HK-2 (cell line): ENCODE results near the gene QKI.
"Not testable (repeated sequence)": the region's sequence is repeated elsewhere in the genome, so short reads cannot be mapped to it uniquely, and the experiment has no call there.

ENCODE experiments used
- DNase-seq: peaks from one replicate; pipeline ENCODE4 v3.0.0-alpha.2; 2018; ENCODE audit not compliant: unreplicated experiment

Gene QKI

DNA sequence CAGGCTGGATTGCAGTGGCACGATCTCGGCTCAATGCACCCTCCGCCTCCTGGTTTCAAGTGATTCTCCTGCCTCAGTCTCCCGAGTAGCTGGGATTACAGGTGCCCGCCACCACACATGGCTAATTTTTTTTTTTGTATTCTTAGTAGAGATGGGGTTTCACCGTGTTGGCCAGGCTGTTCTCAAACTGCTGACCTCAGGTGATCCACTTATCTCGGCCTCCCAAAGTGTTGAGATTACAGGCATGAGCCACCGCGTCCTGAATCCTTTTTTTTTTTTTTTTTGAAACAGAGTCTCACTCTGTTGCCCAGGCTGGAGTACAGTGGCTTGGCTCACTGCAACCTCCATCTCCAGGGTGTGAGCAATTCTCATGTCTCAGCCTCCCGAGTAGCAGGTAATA is 24.9 kb downstream of the QKI start:
- DNase-seq, result not testable (repeated sequence)

DNA sequence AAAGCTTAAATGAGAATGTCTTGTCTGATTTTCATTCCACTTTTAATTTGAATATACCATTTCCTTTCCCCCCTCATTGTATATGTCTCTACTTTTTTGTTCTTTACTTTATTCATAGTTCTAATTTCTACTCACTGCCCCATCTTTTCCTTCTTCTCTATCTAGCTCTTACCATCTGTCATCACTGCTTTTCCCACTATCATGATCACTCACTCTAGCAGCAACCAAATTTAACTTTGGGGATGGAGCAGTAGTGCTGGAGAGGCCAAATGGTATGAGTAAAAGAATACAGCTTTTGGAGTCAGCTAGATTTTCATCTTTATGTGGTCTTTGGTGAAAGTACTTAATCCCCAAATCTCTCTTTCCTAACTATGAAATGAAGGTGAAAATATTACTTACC is 25.5 kb downstream of the QKI start:
- no peak for DNase-seq

DNA sequence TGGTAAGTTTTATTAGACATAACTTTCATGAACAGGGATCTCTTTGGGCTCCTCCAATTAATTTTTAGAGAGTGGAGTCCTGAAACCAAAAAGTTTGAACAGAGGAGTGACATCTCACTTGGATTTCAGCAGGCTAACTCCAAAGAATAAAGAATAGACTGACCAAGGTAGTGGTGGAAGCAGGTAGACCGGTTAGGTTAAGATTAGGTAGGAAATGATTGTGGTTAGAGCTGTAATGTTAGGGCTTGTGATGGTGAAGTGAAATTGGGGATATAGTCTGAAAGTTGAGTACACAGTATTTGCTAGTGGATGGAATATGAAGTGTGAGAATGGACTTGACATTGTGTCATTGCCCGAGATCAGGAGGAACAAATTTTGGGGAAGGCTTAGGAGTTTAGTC is 27.8 kb downstream of the QKI start:
- DNase-seq, result no peak

DNA sequence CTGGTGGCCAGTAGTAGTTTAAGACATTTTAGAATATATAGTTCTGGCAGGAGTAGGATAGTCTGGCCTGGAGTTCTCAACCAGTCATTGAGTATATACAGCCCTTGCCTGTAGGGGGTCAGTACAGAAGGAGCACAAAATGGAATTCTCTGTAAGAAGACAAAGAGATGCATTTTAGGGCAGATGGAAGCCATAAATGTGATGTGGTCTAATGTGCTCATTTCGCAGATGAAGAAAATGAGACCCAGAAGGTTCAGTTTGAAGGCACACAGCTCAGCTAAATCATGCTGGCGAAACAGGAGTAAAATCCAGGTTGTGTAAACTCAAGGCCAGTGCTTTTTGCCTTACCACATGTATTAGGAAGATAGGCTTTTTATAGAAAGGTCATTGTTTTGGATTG is 29.6 kb downstream of the QKI start:
- no peak for DNase-seq

DNA sequence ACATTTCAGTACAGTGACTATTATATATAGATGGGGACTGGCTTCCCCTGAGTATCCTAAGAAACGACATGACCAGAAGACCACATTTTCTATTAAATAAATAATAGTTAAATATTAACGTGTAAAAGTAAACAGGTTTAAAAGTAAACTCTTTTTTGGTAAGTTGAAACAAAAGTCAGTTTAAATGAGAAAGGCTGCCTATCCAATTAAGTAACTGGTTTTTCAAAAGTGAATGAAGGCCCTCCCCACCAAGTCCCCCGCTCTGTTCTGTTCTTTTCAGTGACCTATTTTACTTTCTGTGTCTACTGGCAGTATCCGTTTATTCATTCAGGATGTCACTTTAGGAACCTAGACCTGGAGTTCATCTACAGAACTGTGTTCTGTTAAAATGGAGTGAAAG is 32.0 kb downstream of the QKI start:
- DNase-seq, result no peak

DNA sequence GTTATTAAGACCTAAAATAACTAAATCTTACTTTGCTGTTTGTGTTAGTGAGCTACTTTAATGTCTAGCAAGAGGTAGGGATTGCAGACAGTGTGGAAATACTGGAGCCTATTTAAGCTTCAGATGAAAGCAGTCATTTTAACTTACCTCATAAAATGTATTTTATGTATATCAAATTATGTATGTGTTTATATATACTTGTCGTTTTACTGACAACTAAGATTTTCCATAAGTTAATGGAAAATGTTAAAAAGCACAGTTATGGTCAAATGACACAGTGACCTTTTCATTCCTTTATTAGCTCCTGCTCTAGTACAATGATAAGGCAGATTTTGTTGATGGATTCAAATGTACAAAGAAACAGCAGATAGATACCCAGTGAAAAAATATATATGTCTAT is 34.6 kb downstream of the QKI start:
- DNase-seq, result no peak

DNA sequence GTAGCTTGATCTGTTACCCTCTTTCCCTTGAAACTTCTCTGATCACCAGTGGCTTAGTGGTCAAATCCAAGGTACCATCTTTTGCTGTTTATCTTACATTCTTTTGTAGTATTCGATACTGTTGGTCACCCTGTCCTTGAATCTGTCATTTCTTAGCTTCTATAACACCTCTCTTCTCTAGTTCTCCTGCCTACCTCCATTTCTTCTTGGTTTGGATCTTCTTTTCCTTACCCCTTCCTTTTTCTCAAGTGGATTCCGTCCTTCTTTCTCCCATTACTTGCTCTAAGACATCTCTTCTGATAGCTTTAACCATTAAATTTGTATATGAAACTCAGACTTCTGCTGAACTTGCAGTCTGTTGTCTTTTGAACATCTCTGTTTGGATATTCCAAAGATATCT is 39.9 kb downstream of the QKI start:
- no peak for DNase-seq

DNA sequence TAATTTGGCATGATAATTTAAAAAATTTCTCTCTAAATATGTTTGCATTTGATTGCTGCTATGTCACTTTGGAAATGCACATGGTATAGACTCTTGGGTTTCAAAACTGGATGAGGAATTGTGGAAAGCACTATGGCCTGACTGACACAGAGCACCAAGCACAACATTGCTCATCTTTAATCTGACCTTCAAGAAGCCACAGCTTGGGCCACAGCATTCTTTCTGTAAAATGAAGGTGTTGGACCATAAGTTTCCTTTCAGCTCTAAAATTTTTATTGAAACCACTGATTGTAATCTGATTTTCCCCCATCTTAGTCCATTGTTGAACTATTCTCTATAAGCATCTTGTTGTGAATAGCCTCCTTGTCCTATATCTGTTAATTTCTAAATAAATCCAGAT is 41.0 kb downstream of the QKI start:
- no peak for DNase-seq

DNA sequence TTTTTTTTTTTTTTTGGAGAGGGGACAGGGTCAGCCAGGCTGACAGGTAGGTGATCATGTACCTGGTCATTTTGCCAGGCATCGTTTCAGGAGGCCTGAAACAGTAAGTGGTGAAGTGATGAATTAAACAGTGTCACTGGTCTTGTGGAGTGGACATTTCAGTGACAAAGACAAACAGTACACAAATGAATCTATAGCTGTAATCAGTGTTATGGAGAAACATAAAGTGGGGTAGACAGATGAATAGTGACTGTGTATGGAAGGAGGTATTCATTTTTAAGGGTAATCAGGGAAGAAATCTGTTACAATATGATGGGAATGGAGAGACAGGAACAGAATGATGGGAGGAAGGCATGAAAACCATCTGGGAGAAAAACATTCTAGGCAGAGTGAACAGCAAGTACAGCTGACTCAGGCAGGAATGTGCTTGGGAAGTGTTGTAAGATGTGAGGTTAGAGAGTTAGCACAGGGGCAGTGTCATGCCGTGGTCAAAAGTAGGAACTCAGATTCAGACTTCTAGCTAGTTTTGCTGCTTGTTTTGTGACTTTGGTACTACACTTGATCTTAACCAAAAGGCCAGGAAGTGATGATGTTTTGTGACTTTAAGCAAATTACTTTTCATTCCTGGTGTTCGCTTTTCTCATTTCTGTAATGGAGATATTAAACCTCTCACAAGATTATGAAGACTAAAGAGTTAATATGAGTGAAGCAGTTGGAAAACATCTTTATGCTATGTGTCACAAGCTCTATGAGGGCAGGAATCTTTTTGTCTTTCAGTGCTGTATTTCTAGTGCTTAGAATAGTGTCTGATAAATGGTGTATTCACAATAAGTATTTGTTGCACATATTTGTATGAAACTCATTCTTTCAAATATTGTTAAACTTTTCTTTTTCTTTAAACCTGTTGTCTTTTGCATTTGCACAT is 43.4 kb downstream of the QKI start:
- DNase-seq, result peak; percentile 21

DNA sequence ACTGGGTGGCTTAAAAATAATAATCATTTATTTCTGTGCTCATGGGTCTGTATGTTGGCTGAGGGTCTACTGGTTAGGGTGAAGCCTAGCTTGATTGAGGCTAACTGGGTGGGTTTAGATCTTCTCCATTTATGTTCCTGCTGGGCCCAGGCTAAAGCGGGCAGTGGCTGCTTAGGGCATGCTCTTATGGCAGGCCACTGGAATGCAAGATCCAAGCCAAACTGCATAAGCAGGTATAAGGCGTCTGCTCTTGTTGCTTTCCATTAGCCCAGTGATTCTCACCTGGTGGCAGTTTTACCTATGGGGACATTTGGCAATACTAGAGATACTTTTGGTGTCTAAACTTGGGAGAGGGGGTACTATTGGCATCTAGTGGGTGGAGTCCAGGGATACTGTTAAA is 44.5 kb downstream of the QKI start:
- no peak for DNase-seq

DNA sequence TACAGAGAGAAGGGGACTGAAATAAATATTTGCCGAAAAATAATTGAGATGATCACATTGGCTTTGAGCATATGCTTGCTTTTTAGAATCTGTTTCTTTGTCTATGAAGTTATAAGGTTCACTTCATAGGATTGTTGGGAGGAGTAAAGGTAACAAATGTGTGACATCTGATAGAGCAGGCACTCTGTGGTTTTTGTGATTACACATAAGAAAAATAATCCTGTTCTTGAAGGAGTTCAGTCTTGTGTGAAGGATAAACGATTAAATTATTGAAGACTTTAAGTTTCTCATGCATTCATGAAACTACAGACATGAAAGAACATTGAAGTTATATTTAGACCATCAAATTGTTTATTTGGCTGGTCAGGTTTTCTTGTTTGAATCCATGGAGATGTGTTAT is 45.0 kb downstream of the QKI start:
- no peak for DNase-seq

DNA sequence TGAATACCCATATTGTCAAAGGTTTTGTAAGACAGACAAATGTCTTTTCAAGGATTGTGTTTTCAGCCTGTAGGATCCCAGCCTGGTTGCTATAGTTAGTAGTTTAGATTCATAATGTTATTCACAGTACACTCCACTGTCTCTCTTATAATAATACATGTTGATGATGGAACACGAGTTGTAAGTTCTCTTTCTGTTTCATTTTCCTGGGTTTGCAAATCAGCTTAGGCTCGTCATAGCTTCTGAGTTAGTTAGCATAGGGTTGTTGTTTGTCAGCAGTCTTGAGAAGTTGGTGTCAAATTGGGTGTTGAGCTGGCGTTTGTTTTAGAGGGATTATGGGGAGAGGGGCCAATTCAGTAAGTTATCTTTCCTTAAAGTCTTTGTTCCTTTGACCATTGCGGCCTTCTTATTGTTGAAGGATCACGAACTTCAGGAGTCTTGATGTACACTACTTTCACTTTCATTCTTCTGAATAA is 45.8 kb downstream of the QKI start:
- no peak for DNase-seq

DNA sequence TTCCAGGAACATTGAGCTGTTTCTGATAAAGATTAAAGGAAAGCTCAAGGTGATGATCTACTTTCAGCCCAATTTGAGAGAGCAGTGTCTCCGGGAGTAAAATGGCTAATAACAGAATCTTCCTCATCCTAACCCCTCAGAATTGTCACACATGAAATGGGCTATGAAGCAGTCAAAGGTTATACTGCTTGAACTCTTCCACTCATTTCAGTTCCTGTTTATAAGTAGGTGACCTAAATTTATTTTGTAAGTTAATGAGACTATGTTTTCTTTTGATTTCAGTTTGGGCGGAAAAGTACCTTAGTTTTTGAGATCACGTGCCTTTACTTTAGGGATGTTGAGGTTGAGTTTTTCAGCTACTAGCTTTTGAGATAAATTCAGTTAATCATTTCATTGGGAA is 47.2 kb downstream of the QKI start:
- DNase-seq, result no peak

DNA sequence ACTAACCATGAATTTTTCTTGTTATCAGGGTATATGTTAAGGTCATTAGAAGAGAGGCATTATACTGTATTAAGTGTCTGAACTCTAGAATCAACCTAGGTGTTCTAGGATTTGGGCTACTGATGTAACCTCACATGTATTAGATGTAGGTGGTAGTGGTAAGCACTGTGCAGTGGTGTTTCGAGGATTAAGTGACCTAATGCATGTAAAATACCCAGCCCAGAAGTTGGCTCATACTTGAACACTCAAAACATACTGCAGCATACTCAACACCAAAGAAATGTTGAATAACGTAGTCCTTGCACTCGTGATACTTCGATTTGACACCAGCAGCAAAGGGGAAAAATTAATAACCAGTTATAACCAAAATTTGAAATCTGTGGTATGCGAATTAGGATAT is 48.7 kb downstream of the QKI start:
- no peak for DNase-seq

DNA sequence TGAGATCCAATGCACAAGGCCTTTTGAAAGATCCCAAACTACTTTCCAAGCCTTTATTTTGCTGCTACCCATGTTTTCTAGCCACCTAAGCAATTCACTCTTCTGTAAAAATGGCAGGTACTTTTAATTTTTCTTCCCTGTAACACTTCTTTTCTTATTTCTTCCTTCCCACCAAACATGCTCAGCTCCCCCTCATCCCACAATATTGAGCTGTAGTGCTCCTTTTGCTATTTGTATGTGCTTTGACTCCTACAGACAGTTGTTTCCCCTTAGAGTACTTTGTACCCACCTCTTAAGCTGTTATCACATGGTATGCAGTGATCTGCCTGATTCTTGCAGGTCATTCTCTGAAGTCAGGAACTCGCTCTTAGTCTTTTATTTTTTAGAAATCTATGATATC is 49.3 kb downstream of the QKI start:
- no peak for DNase-seq

DNA sequence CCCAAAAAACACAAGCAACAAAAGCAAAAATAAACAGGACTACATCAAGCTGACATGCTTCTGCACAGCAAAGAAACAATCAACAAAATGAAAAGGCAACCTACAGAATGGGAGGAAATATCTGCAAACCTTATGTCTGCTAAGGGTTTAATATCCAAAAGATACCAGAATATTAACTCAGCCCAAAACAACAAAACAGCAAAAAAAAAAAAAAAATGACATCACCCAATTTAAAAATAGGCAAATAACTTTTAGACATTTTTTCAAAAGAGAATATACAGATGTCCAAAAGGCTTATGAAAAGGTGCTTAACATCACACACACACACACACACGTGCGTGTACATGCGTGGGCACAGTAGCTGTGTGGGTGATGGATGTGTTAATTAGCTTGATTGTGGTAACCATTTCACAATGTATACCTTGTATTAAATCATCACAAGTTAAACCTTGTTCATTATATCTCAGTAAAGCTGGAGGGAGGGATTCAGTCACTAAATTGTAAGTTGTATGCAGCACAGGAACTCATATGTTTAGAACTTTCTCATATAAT is 52.4 kb downstream of the QKI start:
- DNase-seq, result no peak

DNA sequence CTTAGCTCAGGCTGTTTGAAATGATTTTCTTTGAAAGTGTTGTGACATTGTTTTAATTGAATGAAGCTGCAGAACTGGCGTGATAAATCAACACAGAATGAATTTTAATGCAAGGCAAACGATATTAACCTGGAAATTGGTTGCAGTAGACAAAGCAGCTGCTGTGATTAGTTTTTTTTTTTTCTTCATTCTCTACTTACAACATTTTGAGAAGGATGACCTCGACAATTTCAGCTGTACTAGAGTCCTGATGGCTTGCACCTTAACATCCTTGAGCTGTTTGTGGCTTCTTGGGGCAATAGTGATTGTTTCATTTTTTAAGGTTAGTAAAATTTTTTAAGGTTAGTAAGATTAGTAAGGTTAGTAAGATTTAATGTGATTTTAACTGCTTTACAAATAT is 54.2 kb downstream of the QKI start:
- no peak for DNase-seq

DNA sequence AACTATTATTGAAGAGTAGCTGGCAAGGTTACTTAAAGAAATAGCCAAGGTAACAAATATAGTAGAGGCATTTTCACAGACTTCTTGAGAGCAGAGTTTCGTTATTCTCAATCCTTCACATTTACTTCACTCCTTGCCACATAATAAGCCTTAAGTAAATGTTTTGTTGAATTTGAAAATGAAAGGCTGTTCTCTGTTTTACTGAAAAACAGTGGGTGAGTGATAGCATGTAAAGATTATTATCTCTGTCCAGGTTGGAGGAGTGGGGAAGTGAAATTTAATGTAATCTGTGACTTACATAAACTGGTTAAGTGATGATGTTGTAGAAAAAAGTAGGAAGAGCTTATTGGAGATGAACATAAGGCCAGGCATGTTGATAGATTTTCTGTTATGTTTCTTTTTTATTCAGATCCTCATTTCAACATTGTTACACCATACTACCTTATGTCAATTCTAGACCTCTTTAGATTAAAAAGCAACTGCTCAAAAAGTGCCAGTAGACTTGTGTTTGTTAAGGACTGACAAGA is 55.0 kb downstream of the QKI start:
- DNase-seq, result no peak

DNA sequence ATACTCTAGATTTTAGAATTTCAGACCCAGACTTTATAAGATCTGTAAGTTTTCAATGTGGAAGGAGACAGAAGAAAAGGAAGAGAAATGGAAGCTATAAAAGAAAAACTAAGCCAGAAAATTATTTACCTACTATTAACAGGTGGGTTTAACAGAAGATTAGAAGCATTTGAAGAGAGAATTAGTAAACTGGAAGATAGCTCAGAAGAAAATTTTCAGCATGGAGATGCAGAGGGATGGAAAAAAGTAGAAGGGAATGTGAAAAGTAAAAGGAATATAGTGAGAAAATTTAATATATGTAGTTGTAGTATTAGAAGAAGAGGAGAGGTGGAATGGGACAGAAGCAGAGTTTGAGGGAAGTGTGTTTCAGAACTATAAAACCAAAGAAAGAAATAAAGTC is 56.1 kb downstream of the QKI start:
- no peak for DNase-seq

DNA sequence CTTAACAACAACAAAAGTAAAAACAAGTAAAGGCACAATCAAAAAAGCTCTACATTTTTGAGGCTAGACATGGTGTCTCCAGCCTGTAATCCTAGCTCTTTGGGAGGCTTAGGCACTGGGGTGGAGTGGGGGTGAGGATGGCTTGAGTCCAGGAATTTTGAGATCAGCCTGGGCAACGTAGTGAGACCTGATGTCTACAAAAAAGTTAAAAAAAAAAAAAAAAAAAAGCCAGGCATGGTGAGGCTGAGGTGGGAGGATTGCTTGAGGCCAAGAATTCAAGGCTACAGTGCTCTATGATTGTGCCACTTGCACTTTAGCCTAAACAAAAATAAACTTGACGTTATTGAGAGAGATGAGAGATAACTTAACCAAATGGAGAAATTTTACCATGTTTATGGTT is 60.1 kb downstream of the QKI start:
- no peak for DNase-seq

DNA sequence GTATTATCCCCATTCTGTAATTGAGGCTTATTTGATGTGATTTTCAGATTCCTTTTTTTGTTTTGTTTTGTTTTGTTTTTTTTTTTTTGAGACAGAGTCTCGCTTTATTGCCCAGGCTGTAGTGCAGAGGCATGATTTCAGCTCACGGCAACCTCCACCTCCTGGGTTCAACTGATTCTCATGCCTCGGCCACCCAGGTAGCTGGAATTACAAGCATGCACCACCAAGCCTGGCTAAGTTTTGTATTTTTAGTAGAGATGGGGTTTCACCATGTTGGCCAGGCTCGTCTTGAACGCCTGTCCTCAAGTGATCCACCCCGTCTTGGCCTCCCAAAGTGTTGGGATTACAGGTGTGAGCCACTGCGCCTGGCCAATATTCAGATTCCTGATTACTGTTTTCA is 62.4 kb downstream of the QKI start:
- not testable (repeated sequence) for DNase-seq

DNA sequence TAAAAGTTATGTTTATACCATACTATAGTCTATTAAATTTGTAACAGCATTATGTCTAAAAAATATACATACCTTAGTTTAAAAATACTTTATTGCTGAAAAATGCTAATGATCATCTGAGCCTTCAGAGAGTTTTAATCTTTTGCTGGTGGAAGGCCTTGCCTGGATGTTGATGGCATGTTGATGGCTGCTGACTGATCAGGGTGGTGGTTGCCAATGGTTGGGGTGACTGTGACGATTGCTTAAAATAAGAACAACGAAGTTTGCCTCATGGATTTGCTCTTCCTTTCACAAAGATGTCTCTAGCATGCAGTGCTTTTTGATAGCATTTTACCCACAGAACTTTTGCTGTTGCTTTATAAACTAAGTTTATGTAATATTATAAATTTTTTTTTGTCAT is 68.6 kb downstream of the QKI start:
- DNase-seq, result no peak

DNA sequence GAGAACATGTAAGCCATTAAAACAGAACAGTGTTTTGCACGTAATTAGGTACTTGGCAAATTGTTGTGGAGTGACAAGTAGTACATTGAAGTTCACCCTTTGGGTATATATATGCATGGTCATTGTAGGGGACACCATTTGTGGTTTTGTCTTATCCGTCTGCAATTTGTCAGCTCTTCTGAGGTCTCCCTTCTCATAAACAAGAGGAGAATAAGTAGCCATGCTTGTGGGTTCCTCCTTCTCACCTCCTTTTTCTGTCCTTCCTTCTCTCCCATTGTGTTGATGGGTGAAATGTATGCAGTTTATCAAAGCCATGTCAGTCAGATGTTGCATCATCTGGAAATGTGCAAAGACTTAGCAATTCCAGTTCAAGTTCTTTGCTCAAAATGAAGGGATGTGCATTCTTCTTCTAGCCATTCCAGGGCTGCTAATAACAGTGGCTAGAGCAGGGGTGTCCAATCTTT is 70.9 kb downstream of the QKI start:
- no peak for DNase-seq
